Retinal pigment epithelial cell (primary cell): Measurements from ENCODE around the gene OR10T2.
"Not testable (repeated sequence)": the region's sequence is repeated elsewhere in the genome, so short reads cannot be mapped to it uniquely, and the experiment has no call there.

ENCODE experiments used
- DNase-seq: peaks from one replicate; pipeline ENCODE4 v3.0.0-alpha.2; 2010; ENCODE audit warnings: low read depth
- H3K4me3 ChIP-seq: 2 replicates; pipeline ENCODE4 v1.5.1; 2011; ENCODE audit warnings: mild to moderate bottlenecking, low read length, control low read depth, moderate library complexity
- CTCF ChIP-seq: conservative IDR thresholded peaks from 2 replicates; pipeline ENCODE4 v1.5.1; 2011; ENCODE audit warnings: low read depth, low read length, control low read depth, inconsistent platforms

Gene OR10T2

GRCh38 chr1:158357441-158357840, 41.8 kb downstream of the OR10T2 start:
- TF ChIP-seq CTCF = no peak
- DNase-seq = no peak
- no peak overlapping the region for H3K4me3 ChIP-seq

- H3K4me3 ChIP-seq = no peak overlapping the region
- no peak for DNase-seq
- TF ChIP-seq CTCF = no peak
Measured at GRCh38 chr1:158356616-158357015, 42.6 kb downstream of the OR10T2 start.

- H3K4me3 ChIP-seq = no peak overlapping the region
- DNase-seq = no peak
- TF ChIP-seq CTCF = no peak
Measured at GRCh38 chr1:158355773-158356285, 43.4 kb downstream of the OR10T2 start.

- TF ChIP-seq CTCF = no peak
- no peak for DNase-seq
- no peak overlapping the region for H3K4me3 ChIP-seq
Measured at GRCh38 chr1:158354255-158354654, 45.0 kb downstream of the OR10T2 start.

- no peak for DNase-seq
- no peak for TF ChIP-seq CTCF
- no peak within 1 kb of the TSS for H3K4me3 ChIP-seq
Measured at GRCh38 chr1:158353303-158354075, 45.8 kb downstream of the OR10T2 start, which contains the start of gene CD1E. Gene CD1E, plus strand, starts transcription at chr1:158353894. Its CDS starts 95 bp downstream, at chr1:158353989.

- not testable (repeated sequence) for DNase-seq, H3K4me3 ChIP-seq
Measured at GRCh38 chr1:158348946-158349345, 50.3 kb downstream of the OR10T2 start.
